Superior temporal gyrus (tissue), 1 donor: ENCODE data around the gene LRP1B.

Experiments
- DNase-seq: peaks from one replicate; pipeline ENCODE4 v3.0.0-alpha.2; 2016; ENCODE audit errors: extremely low spot score

The LRP1B gene

GRCh38 chr2:142041996-142042395 is 88.8 kb downstream of the LRP1B start:
- DNase-seq, result no peak

GRCh38 chr2:142041105-142041504 is 89.7 kb downstream of the LRP1B start:
- DNase-seq, result no peak

GRCh38 chr2:142040556-142040955 is 90.3 kb downstream of the LRP1B start:
- DNase-seq, result no peak

GRCh38 chr2:142038826-142039225 is 92.0 kb downstream of the LRP1B start:
- no peak for DNase-seq

GRCh38 chr2:142037744-142038143 is 93.1 kb downstream of the LRP1B start:
- no peak for DNase-seq

GRCh38 chr2:142037066-142037465 is 93.8 kb downstream of the LRP1B start:
- no peak for DNase-seq

- DNase-seq, result no peak
Measured at GRCh38 chr2:142033393-142033792, 97.4 kb downstream of the LRP1B start.

- DNase-seq, result no peak
Measured at GRCh38 chr2:142031656-142032055, 99.2 kb downstream of the LRP1B start.

GRCh38 chr2:142030735-142031134 is 100.1 kb downstream of the LRP1B start:
- DNase-seq, result no peak

- no peak for DNase-seq
Measured at GRCh38 chr2:142029974-142030373, 100.8 kb downstream of the LRP1B start.

GRCh38 chr2:142025394-142025793 is 105.4 kb downstream of the LRP1B start:
- no peak for DNase-seq

- DNase-seq, result no peak
Measured at GRCh38 chr2:142020368-142020767, 110.4 kb downstream of the LRP1B start.

GRCh38 chr2:142014536-142014935 is 116.3 kb downstream of the LRP1B start:
- DNase-seq, result no peak

- no peak for DNase-seq
Measured at GRCh38 chr2:142012797-142013196, 118.0 kb downstream of the LRP1B start.

- DNase-seq, result peak; percentile 58
Measured at GRCh38 chr2:142010477-142011270, 120.1 kb downstream of the LRP1B start.

GRCh38 chr2:142008135-142008744 is 122.6 kb downstream of the LRP1B start:
- no peak for DNase-seq

- no peak for DNase-seq
Measured at GRCh38 chr2:141994066-141994465, 136.8 kb downstream of the LRP1B start.

GRCh38 chr2:141992695-141993094 is 138.1 kb downstream of the LRP1B start:
- no peak for DNase-seq

- peak; percentile 50 for DNase-seq
Measured at GRCh38 chr2:141968433-141968832, 162.4 kb downstream of the LRP1B start.

- DNase-seq, result no peak
Measured at GRCh38 chr2:141967980-141968379, 162.8 kb downstream of the LRP1B start.

GRCh38 chr2:141967503-141967902 is 163.3 kb downstream of the LRP1B start:
- DNase-seq, result no peak

- no peak for DNase-seq
Measured at GRCh38 chr2:141959941-141960340, 170.9 kb downstream of the LRP1B start.

GRCh38 chr2:141959016-141959415 is 171.8 kb downstream of the LRP1B start:
- DNase-seq, result no peak
